Measurements from ENCODE around the gene FHIT.

FHIT gene

DNA sequence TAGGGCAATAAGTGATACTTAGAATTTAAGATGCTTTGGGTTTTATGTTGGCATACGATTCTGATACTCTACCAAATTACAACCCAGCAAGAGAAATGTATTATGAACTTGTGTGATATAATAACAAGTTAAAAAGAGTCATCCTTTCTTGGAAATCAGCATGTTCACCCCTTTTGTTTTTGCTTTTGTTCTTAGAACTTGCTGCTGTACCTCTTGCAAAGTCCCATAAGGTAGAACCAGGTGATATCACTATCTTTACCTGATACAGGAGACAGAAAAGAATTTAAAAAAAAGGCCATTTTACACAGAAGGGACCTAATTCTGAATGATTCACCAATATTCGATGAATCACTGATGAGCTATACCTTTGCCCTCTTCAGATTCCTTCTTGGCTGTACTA lies 810.4 kb downstream of the FHIT start:
- Histone ChIP-seq H3K9me3 (ENCODE audit: control insufficient read depth, insufficient read depth, low read length) (no peaks in the 10 kb centered on the region), H3K4me1 (ENCODE audit: control insufficient read depth, low read length) (no peaks in the 10 kb centered on the region), H3K4me2 (ENCODE audit: low read length) (no peak overlapping the region), H3K79me2 (ENCODE audit: control insufficient read depth, low read length) (no peaks in the 10 kb centered on the region), H3K27ac (ENCODE audit: low read depth, low read length) (no peak overlapping the region), H3K4me3 (ENCODE audit: low read length) (no peak overlapping the region), H3K9me2 (replicated peaks; ENCODE audit: control insufficient read depth, low read length) (no peaks in the 10 kb centered on the region), H4K20me1 (ENCODE audit: control insufficient read depth, insufficient read depth, low read depth, low read length) (no peaks in the 10 kb centered on the region), H3F3A (ENCODE audit: control insufficient read depth, insufficient read depth) (no peaks in the 10 kb centered on the region), H3K36me3 (ENCODE audit: control insufficient read depth, low read length) (no peaks in the 10 kb centered on the region), H3K27me3 (ENCODE audit: control insufficient read depth, low read length) (no peaks in the 10 kb centered on the region)
- no peak for TF ChIP-seq EZH2phosphoT487 (IDR thresholded peaks at IDR 0.05; ENCODE audit: borderline replicate concordance, low read length)
- TF ChIP-seq, protein P1, sequence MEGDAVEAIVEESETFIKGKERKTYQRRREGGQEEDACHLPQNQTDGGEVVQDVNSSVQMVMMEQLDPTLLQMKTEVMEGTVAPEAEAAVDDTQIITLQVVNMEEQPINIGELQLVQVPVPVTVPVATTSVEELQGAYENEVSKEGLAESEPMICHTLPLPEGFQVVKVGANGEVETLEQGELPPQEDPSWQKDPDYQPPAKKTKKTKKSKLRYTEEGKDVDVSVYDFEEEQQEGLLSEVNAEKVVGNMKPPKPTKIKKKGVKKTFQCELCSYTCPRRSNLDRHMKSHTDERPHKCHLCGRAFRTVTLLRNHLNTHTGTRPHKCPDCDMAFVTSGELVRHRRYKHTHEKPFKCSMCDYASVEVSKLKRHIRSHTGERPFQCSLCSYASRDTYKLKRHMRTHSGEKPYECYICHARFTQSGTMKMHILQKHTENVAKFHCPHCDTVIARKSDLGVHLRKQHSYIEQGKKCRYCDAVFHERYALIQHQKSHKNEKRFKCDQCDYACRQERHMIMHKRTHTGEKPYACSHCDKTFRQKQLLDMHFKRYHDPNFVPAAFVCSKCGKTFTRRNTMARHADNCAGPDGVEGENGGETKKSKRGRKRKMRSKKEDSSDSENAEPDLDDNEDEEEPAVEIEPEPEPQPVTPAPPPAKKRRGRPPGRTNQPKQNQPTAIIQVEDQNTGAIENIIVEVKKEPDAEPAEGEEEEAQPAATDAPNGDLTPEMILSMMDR (IDR thresholded peaks at IDR 0.05; ENCODE audit: low read depth, low read length, poor library complexity, severe bottlenecking) = no peak

- H3K4me2 ChIP-seq (ENCODE audit: low read length) = no peak overlapping the region
- H3K27ac ChIP-seq (ENCODE audit: low read depth, low read length) = no peak overlapping the region
- H4K20me1 ChIP-seq (ENCODE audit: control insufficient read depth, insufficient read depth, low read depth, low read length) = no peaks in the 10 kb centered on the region
- no peaks in the 10 kb centered on the region for H3K79me2 ChIP-seq (ENCODE audit: control insufficient read depth, low read length)
- H3K4me3 ChIP-seq (ENCODE audit: low read length) = no peak overlapping the region
- no peaks in the 10 kb centered on the region for H3F3A ChIP-seq (ENCODE audit: control insufficient read depth, insufficient read depth)
- peaks cover 7% of the 10 kb centered on the region for H3K4me1 ChIP-seq (ENCODE audit: control insufficient read depth, low read length)
- TF ChIP-seq EZH2phosphoT487 (IDR thresholded peaks at IDR 0.05; ENCODE audit: borderline replicate concordance, low read length) = no peak
- TF ChIP-seq, protein P1 (IDR thresholded peaks at IDR 0.05; ENCODE audit: low read depth, low read length, poor library complexity, severe bottlenecking) = no peak
- H3K9me2 ChIP-seq (replicated peaks; ENCODE audit: control insufficient read depth, low read length) = no peaks in the 10 kb centered on the region
- H3K9me3 ChIP-seq (ENCODE audit: control insufficient read depth, insufficient read depth, low read length) = no peaks in the 10 kb centered on the region
- H3K27me3 ChIP-seq (ENCODE audit: control insufficient read depth, low read length) = no peaks in the 10 kb centered on the region
- H3K36me3 ChIP-seq (ENCODE audit: control insufficient read depth, low read length) = no peaks in the 10 kb centered on the region
These were observed 815.2 kb downstream of the FHIT start for GRCh38 chr3:60435941-60436650.

DNA sequence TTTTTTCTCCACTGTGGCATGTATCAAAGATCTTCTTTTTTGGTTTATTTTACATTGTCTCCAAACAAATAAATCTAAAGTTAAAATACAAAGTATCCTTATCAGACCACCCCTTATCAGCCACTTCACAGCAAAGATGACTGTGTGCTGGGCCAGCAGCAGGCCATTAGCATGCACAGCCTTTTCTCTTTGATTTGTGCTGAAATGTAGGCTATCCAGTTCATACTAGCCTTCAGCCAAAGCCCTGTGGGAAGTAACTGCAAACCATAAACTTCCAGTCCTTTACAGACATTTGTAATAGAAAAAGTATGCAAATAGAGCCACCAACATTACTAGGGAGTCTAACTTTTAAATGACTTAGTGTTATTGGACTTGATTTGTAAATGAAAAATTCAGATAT lies 816.3 kb downstream of the FHIT start:
- H3K9me2 ChIP-seq (replicated peaks; ENCODE audit: control insufficient read depth, low read length) = no peaks in the 10 kb centered on the region
- H3K9me3 ChIP-seq (ENCODE audit: control insufficient read depth, insufficient read depth, low read length) = no peaks in the 10 kb centered on the region
- H3K79me2 ChIP-seq (ENCODE audit: control insufficient read depth, low read length) = no peaks in the 10 kb centered on the region
- no peak for TF ChIP-seq EZH2phosphoT487 (IDR thresholded peaks at IDR 0.05; ENCODE audit: borderline replicate concordance, low read length)
- TF ChIP-seq, protein P1 (IDR thresholded peaks at IDR 0.05; ENCODE audit: low read depth, low read length, poor library complexity, severe bottlenecking) = no peak
- H3K4me3 ChIP-seq (ENCODE audit: low read length) = no peak overlapping the region
- H3K27me3 ChIP-seq (ENCODE audit: control insufficient read depth, low read length) = no peaks in the 10 kb centered on the region
- no peaks in the 10 kb centered on the region for H3F3A ChIP-seq (ENCODE audit: control insufficient read depth, insufficient read depth)
- H4K20me1 ChIP-seq (ENCODE audit: control insufficient read depth, insufficient read depth, low read depth, low read length) = no peaks in the 10 kb centered on the region
- no peaks in the 10 kb centered on the region for H3K36me3 ChIP-seq (ENCODE audit: control insufficient read depth, low read length)
- no peak overlapping the region for H3K27ac ChIP-seq (ENCODE audit: low read depth, low read length)
- H3K4me2 ChIP-seq (ENCODE audit: low read length) = no peak overlapping the region
- peaks cover 11% of the 10 kb centered on the region for H3K4me1 ChIP-seq (ENCODE audit: control insufficient read depth, low read length)
